OCI-LY3 (cell line): ENCODE results near the gene C11orf54.

Experiments
- H2AFZ ChIP-seq: fragments of 200-600, 300-600 bp; shearing (Covaris generic); 2 replicates; pipeline ENCODE4 v1.6.0; 2014; ENCODE audit warnings: antibody characterized with exemption, low read depth, low read length
- H3K27ac ChIP-seq: fragments of 200-600, 300-600 bp; sonication (generic); 2 replicates; pipeline ENCODE4 v1.5.1; 2014; ENCODE audit warnings: mild to moderate bottlenecking, low read length, moderate library complexity, mixed read lengths
- H3K27me3 ChIP-seq: fragments of 200-600, 300-600 bp; sonication (generic); 2 replicates; pipeline ENCODE4 v1.6.1; 2014; ENCODE audit warnings: low read depth, low read length, mixed read lengths
- H3K36me3 ChIP-seq: fragments of 200-600, 300-600 bp; sonication (generic); replicated peaks from 2 replicates; pipeline ENCODE3; 2014; ENCODE audit warnings: low read depth, low read length, mixed read lengths
- H3K4me1 ChIP-seq: fragments of 300-600, 200-600 bp; sonication (generic); 2 replicates; pipeline ENCODE4 v1.6.1; 2014; ENCODE audit warnings: low read length, mixed read lengths
- H3K4me2 ChIP-seq: fragments of 200-600, 300-600 bp; sonication (generic); 2 replicates; pipeline ENCODE4 v1.6.1; 2014; ENCODE audit warnings: low read length, mixed read lengths
- H3K4me3 ChIP-seq: fragments of 300-600, 200-600 bp; sonication (generic); 2 replicates; pipeline ENCODE4 v1.5.1; 2014; ENCODE audit warnings: antibody characterized with exemption, mild to moderate bottlenecking, low read length, moderate library complexity
- H3K79me2 ChIP-seq: fragments of 300-600, 200-600 bp; shearing (Covaris generic); 2 replicates; pipeline ENCODE4 v1.6.1; 2014; ENCODE audit warnings: mild to moderate bottlenecking, low read length, mixed read lengths
- H3K9ac ChIP-seq: fragments of 300-600, 200-600 bp; shearing (Covaris generic); 2 replicates; pipeline ENCODE4 v1.6.0; 2014; ENCODE audit warnings: mild to moderate bottlenecking, low read length, moderate library complexity
- H3K9me3 ChIP-seq: fragments of 200-600, 300-600 bp; shearing (Covaris generic); 2 replicates; pipeline ENCODE4 v1.6.1; 2014; ENCODE audit warnings: low read length, mixed read lengths; ENCODE audit not compliant: insufficient read depth
- H4K20me1 ChIP-seq: fragments of 200-600, 300-600 bp; sonication (generic); 2 replicates; pipeline ENCODE4 v1.6.1; 2016; ENCODE audit warnings: low read length, mixed read lengths; ENCODE audit not compliant: insufficient read depth
- EZH2phosphoT487 ChIP-seq: fragments of 200-600 bp; shearing (Covaris generic); IDR thresholded peaks from 2 replicates; pipeline ENCODE4 v1.6.1; 2018; ENCODE audit warnings: antibody characterized with exemption, mixed run types, low read depth
- TF ChIP-seq, protein P1 (sequence below): fragments of 200-600, 300-600 bp; sonication (generic); IDR thresholded peaks from 2 replicates; pipeline ENCODE4 v1.5.1; 2014; ENCODE audit warnings: antibody characterized with exemption, low read length, low read depth

The C11orf54 gene

DNA sequence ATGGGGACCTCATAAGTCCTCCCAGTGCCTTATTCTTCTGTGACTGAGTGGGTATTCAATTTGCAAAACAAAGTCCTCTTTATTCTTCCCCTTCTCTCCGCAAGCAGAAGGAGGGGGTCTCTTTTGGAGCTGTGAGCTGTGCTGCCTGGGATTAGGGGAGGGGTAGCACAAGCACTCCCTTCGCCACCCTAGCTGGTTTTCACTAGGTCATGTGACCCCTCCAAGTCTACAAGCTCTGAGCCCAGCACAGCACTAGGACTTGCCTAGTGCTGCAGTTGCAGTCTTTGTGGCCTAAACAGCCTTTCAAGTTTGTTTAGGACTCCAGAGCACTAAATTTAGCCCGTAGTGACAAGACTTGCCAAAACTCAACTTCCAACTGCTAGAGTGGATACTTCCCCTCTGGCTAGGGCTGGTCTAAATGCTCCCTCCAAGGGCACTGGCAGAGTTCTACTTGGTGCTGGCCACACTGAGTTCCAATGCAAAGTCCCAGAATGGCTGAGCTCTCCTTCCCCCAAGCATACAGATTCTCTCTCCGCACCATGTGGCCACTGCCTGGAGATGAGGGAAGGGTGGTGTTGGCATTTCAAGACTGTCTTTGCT, 25.6 kb upstream of the C11orf54 start:
- H3K4me2 ChIP-seq, result no peak overlapping the region
- H3K36me3 ChIP-seq, result peaks cover 64% of the 10 kb centered on the region
- H3K79me2 ChIP-seq, result peaks cover 53% of the 10 kb centered on the region
- H2AFZ ChIP-seq, result no peak overlapping the region
- TF ChIP-seq EZH2phosphoT487, result no peak
- TF ChIP-seq, protein P1, sequence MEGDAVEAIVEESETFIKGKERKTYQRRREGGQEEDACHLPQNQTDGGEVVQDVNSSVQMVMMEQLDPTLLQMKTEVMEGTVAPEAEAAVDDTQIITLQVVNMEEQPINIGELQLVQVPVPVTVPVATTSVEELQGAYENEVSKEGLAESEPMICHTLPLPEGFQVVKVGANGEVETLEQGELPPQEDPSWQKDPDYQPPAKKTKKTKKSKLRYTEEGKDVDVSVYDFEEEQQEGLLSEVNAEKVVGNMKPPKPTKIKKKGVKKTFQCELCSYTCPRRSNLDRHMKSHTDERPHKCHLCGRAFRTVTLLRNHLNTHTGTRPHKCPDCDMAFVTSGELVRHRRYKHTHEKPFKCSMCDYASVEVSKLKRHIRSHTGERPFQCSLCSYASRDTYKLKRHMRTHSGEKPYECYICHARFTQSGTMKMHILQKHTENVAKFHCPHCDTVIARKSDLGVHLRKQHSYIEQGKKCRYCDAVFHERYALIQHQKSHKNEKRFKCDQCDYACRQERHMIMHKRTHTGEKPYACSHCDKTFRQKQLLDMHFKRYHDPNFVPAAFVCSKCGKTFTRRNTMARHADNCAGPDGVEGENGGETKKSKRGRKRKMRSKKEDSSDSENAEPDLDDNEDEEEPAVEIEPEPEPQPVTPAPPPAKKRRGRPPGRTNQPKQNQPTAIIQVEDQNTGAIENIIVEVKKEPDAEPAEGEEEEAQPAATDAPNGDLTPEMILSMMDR, result no peak
- H4K20me1 ChIP-seq, result no peaks in the 10 kb centered on the region
- peaks cover 16% of the 10 kb centered on the region for H3K4me1 ChIP-seq
- H3K4me3 ChIP-seq, result no peak overlapping the region
- H3K27me3 ChIP-seq, result no peaks in the 10 kb centered on the region
- H3K9ac ChIP-seq, result no peak overlapping the region
- H3K9me3 ChIP-seq, result no peaks in the 10 kb centered on the region
- H3K27ac ChIP-seq, result no peak overlapping the region

DNA sequence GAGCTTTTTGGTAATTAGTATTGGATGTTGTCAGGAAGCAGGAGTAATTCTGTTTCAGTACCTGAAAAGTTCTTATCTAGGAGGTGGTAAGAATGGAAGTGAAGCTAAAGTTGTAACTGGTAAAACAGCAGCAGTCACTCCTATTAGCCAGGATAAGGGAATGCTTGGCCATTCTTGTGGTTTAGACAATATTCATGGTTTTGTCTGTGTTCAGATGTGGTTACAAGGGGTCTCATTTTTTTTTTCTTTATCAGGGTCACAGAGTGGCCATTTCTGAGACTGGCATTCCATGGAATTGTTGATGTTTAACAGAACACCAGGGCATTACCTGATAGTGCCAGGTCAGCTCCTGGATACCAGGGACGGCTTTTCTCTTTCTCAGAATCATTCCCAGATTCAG, 24.0 kb upstream of the C11orf54 start:
- H3K27ac ChIP-seq, result peak overlapping the region; percentile 68
- peaks cover 39% of the 10 kb centered on the region for H3K79me2 ChIP-seq
- peak overlapping the region; percentile 37; the same call in 1 of the 2 replicates for H3K4me2 ChIP-seq
- H3K9me3 ChIP-seq, result no peaks in the 10 kb centered on the region
- H3K4me3 ChIP-seq, result no peak overlapping the region
- H3K4me1 ChIP-seq, result peaks cover 16% of the 10 kb centered on the region
- no peak overlapping the region for H3K9ac ChIP-seq
- TF ChIP-seq EZH2phosphoT487, result no peak
- no peak overlapping the region for H2AFZ ChIP-seq
- H3K36me3 ChIP-seq, result peaks cover 69% of the 10 kb centered on the region
- H3K27me3 ChIP-seq, result no peaks in the 10 kb centered on the region
- H4K20me1 ChIP-seq, result no peaks in the 10 kb centered on the region

DNA sequence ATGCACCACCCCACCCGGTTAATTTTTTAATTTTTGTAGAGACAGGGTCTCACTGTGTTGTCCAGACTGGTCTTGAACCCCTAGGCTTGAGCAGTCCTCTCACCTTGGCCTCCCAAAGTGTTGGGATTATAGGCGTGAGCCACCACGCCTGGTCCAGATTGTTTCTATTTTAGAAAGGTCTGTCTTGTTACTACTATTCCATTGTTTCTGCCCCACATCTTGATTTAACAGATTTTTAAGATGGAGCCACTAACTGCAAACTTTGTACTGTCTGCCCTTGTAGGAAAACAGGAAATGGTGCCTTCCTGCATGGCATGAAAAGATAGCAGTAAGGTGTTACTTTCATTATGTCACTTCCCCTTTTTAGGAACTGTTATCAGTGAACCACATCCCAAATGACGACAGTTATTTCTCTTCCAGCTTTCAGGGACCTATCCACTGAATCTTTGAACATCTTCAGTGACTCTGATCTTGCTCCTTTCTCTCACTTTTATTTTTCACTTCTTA, 23.4 kb upstream of the C11orf54 start:
- no peak overlapping the region for H3K4me3 ChIP-seq
- no peaks in the 10 kb centered on the region for H3K9me3 ChIP-seq
- TF ChIP-seq, protein P1, result no peak
- TF ChIP-seq EZH2phosphoT487, result no peak
- H3K9ac ChIP-seq, result no peak overlapping the region
- H3K27ac ChIP-seq, result peak overlapping the region; percentile 68
- H3K27me3 ChIP-seq, result no peaks in the 10 kb centered on the region
- H3K4me2 ChIP-seq, result peak overlapping the region; percentile 37
- H3K4me1 ChIP-seq, result peaks cover 16% of the 10 kb centered on the region
- peaks cover 34% of the 10 kb centered on the region for H3K79me2 ChIP-seq
- H4K20me1 ChIP-seq, result no peaks in the 10 kb centered on the region
- no peak overlapping the region for H2AFZ ChIP-seq
- H3K36me3 ChIP-seq, result peaks cover 67% of the 10 kb centered on the region

DNA sequence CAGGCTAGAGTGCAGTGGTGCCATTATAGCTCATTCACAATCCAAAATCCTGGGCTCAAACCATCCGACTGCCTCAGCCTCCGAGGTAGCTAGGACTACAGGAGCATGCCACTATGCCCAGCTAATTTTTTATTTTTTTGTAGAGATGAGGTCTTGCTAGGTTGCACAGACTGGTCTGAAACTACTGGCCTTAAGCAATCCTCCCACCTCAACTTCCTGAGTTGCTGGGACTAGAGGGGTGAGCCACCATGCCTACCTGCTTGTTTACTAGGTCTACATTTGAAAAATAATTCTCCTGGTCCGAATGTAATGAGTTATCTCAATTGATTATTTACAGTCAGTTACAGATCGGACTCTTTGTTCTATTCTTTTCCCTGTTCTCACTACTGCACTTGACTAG, 22.2 kb upstream of the C11orf54 start:
- H3K9ac ChIP-seq, result no peak overlapping the region
- no peak for TF ChIP-seq EZH2phosphoT487
- TF ChIP-seq, protein P1, result no peak
- no peaks in the 10 kb centered on the region for H3K9me3 ChIP-seq
- no peak overlapping the region for H3K4me2 ChIP-seq
- no peak overlapping the region for H3K4me3 ChIP-seq
- no peak overlapping the region for H3K27ac ChIP-seq
- peaks cover 24% of the 10 kb centered on the region for H3K79me2 ChIP-seq
- H4K20me1 ChIP-seq, result no peaks in the 10 kb centered on the region
- no peaks in the 10 kb centered on the region for H3K27me3 ChIP-seq
- peaks cover 62% of the 10 kb centered on the region for H3K36me3 ChIP-seq
- H2AFZ ChIP-seq, result no peak overlapping the region
- peaks cover 16% of the 10 kb centered on the region for H3K4me1 ChIP-seq
